IPS-18a (cell line): ENCODE data around the gene KDM4C.

Source experiments
- H3K27ac ChIP-seq: one replicate; pipeline ENCODE4 v1.5.1; 2013; ENCODE audit warnings: low read length
- H3K27me3 ChIP-seq: one replicate; pipeline ENCODE4 v1.6.1; 2013; ENCODE audit warnings: mild to moderate bottlenecking, low read length; ENCODE audit not compliant: control insufficient read depth, insufficient read depth
- H3K36me3 ChIP-seq: one replicate; pipeline ENCODE4 v1.6.1; 2013; ENCODE audit warnings: low read depth, low read length; ENCODE audit not compliant: control insufficient read depth
- H3K4me1 ChIP-seq: one replicate; pipeline ENCODE4 v1.6.1; 2013; ENCODE audit warnings: low read depth, low read length; ENCODE audit not compliant: control insufficient read depth
- H3K4me3 ChIP-seq: one replicate; pipeline ENCODE4 v1.5.1; 2013; ENCODE audit warnings: low read length
- H3K9ac ChIP-seq: one replicate; pipeline ENCODE4 v1.6.1; 2013; ENCODE audit warnings: mild to moderate bottlenecking, low read length, moderate library complexity
- H3K9me3 ChIP-seq: one replicate; pipeline ENCODE4 v1.6.1; 2013; ENCODE audit warnings: low read depth, low read length; ENCODE audit not compliant: control insufficient read depth

Gene KDM4C

DNA sequence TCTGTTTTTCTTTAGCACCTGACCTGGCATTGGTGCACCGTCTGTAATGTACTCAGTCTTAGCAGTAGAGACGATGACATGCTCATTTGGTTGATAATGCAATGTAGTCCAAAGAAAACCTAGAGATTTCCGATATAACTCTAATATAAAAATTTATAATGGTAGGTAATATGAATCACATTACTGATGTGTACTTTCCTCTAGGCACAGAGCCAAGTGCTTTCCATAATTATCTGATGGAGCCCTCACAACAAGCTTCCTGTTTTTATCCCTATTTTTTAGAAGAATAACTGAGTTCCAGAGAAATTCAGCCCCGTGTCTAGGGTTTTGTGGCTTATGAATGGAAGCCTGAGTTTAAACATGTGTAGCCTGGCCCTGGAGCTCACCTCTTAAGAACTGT is 53.7 kb downstream of the KDM4C start:
- no peaks in the 10 kb centered on the region for H3K27me3 ChIP-seq
- no peak overlapping the region for H3K4me3 ChIP-seq
- no peaks in the 10 kb centered on the region for H3K9me3 ChIP-seq
- H3K36me3 ChIP-seq = no peaks in the 10 kb centered on the region
- no peak overlapping the region for H3K9ac ChIP-seq
- H3K4me1 ChIP-seq = no peaks in the 10 kb centered on the region
- no peak overlapping the region for H3K27ac ChIP-seq

- Histone ChIP-seq H3K4me1 (peaks cover 22% of the 10 kb centered on the region), H3K27me3 (no peaks in the 10 kb centered on the region), H3K27ac (no peak overlapping the region), H3K9ac (no peak overlapping the region), H3K9me3 (no peaks in the 10 kb centered on the region), H3K4me3 (no peak overlapping the region), H3K36me3 (no peaks in the 10 kb centered on the region)
These were observed 58.8 kb downstream of the KDM4C start for GRCh38 chr9:6816581-6816980.

DNA sequence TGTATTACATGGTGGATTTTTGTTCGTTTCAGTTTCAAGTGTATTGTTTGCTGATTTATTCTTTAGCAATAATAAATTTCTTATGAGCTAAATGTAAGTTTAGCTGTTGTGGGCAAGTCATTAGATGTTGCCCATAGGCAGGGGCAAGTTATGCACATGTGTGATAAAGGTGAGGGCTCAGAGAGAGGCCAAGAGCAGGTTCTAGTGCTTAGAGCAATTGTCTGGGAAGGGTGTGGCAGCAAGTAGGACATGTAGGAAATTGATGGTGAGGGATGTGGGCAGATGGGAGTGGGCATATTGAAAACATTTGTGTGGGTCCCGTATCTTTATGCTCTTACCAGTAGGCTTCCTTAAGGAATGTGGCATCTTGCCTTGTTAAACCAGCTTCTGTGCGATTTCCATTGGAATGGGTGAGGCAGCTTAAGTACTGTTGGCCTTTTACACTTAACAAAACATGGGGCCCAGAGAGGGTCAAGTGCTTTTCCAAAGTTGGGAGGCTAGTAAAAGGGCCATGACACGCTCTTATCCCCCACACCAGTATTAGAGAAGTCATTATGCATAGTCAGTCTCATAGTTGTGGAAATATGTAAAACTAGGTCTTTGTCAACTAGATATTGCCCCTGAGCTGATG is 60.6 kb downstream of the KDM4C start:
- peaks cover 22% of the 10 kb centered on the region for H3K4me1 ChIP-seq
- no peaks in the 10 kb centered on the region for H3K9me3 ChIP-seq
- no peaks in the 10 kb centered on the region for H3K27me3 ChIP-seq
- peaks cover 1% of the 10 kb centered on the region for H3K36me3 ChIP-seq
- no peak overlapping the region for H3K4me3 ChIP-seq
- no peak overlapping the region for H3K27ac ChIP-seq
- H3K9ac ChIP-seq = no peak overlapping the region

DNA sequence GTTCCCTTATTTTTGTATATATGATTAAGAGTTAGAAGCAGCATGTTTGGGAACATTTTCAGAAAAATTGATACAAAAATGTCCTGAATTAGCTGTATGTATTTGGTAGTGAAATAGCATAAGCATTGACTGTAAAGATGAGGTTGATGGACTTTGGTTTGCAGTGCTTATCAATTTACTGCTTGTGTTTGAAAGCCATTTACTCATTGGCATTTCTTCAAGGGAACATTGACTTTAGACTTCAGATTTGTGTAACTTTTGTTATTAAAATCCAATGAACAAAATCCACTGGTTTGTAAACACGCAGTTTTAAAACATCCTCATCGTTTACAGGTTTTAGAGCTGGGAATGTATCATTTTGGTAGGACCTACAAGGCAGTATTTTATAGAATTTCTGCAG is 61.3 kb downstream of the KDM4C start:
- H3K4me1 ChIP-seq = peaks cover 22% of the 10 kb centered on the region
- H3K9ac ChIP-seq = no peak overlapping the region
- H3K4me3 ChIP-seq = no peak overlapping the region
- no peaks in the 10 kb centered on the region for H3K27me3 ChIP-seq
- peaks cover 5% of the 10 kb centered on the region for H3K36me3 ChIP-seq
- no peaks in the 10 kb centered on the region for H3K9me3 ChIP-seq
- no peak overlapping the region for H3K27ac ChIP-seq

DNA sequence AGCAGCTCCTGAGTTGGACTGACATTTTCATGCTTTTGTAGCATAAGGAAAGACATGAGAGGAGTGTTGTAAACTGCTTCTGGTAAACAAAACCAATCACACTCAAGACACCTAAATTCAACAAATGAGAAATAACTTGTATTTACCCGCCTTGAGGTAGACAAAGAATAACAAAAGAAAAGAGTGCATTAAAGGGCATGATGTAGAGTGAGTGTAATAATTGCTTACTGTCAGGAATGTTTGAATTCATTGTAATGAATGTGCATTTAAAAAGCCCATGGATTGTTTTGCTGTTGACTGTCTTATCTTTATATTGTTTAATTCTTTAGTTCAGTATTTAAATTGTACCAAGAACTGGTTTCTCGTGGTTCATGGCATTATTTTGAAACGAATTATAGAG is 61.8 kb downstream of the KDM4C start:
- Histone ChIP-seq H3K4me3 (no peak overlapping the region), H3K9me3 (no peaks in the 10 kb centered on the region), H3K27me3 (no peaks in the 10 kb centered on the region), H3K9ac (no peak overlapping the region), H3K36me3 (peaks cover 5% of the 10 kb centered on the region), H3K4me1 (peaks cover 22% of the 10 kb centered on the region), H3K27ac (no peak overlapping the region)

DNA sequence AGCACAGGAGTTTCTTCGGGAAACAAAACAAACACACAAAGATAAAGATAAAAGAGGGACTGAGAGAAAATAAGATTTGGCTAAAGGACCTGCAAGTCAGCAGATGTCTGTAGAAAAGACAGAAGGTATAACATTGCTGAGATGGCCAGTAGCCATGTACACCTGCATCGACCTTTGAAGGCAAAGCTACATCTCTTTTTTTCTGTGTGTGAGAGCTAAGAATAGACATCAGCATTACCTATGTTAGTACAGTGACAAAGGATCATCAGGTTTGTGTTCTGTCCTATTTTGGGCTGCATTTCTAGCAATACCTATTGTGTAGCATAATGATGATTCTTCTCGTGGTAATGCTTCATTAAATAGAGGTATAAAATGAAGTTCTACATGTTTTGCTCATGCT is 64.9 kb downstream of the KDM4C start:
- H3K27me3 ChIP-seq = no peaks in the 10 kb centered on the region
- H3K4me3 ChIP-seq = no peak overlapping the region
- no peaks in the 10 kb centered on the region for H3K9me3 ChIP-seq
- H3K4me1 ChIP-seq = peaks cover 24% of the 10 kb centered on the region
- H3K36me3 ChIP-seq = peaks cover 5% of the 10 kb centered on the region
- H3K9ac ChIP-seq = no peak overlapping the region
- H3K27ac ChIP-seq = no peak overlapping the region

GRCh38 chr9:6827439-6828145 is 69.8 kb downstream of the KDM4C start:
- H3K4me3 ChIP-seq = no peak overlapping the region

DNA sequence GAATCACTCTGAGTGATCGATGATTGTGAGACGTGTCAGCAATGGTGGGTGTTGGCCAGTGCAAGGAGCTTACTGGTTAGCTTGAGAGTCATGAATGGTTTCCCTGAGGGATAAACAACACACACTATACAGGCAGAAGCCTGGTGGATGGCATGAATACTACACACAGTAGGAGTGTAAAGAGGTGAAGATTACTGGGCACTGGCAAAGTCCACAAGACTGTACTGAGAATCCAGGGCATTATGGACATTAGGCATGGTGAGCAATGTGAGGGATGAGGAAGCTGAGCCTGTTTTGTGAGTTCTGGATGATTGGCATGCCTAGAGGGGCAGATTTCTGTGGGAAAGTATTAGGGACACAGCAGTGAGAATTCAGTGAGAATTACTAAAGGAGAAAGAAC is 71.3 kb downstream of the KDM4C start:
- no peaks in the 10 kb centered on the region for H3K36me3 ChIP-seq
- H3K9me3 ChIP-seq = peaks cover 7% of the 10 kb centered on the region
- H3K4me1 ChIP-seq = peaks cover 3% of the 10 kb centered on the region
- H3K27me3 ChIP-seq = no peaks in the 10 kb centered on the region
- no peak overlapping the region for H3K4me3 ChIP-seq
- no peak overlapping the region for H3K9ac ChIP-seq
- no peak overlapping the region for H3K27ac ChIP-seq

More at GRCh38 chr9:6827439-6828145, 69.8 kb downstream of the KDM4C start:
- peaks cover 7% of the 10 kb centered on the region for H3K9me3 ChIP-seq
- H3K27ac ChIP-seq = no peak overlapping the region
- no peak overlapping the region for H3K9ac ChIP-seq
- peaks cover 5% of the 10 kb centered on the region for H3K36me3 ChIP-seq
- no peaks in the 10 kb centered on the region for H3K27me3 ChIP-seq
- peaks cover 3% of the 10 kb centered on the region for H3K4me1 ChIP-seq

DNA sequence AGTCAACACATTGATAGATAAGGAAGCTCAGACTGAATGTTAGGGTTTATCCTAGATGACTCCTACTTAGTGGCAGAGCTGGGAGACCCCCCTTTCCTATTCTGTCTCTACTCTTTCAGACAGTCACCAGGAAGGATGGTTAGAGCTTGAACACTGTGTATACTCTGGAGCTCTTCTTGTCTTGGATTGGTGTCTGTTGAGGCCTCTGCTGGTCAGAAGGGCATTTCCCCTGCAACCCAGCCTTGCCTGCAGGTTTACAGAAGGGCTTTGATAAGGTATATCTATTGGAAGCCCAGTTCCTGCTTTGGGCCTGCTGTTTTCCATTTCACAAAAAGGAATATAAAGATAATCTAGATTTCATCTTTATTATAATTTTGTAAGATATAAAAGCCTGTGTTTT is 71.8 kb downstream of the KDM4C start:
- H3K36me3 ChIP-seq = no peaks in the 10 kb centered on the region
- no peaks in the 10 kb centered on the region for H3K27me3 ChIP-seq
- peaks cover 3% of the 10 kb centered on the region for H3K4me1 ChIP-seq
- H3K27ac ChIP-seq = no peak overlapping the region
- H3K9ac ChIP-seq = no peak overlapping the region
- H3K4me3 ChIP-seq = no peak overlapping the region
- H3K9me3 ChIP-seq = peaks cover 7% of the 10 kb centered on the region

GRCh38 chr9:6833518-6834192 is 75.9 kb downstream of the KDM4C start:
- Histone ChIP-seq H3K4me3 (no peak overlapping the region), H3K4me1 (no peaks in the 10 kb centered on the region), H3K36me3 (no peaks in the 10 kb centered on the region), H3K27ac (no peak overlapping the region), H3K27me3 (no peaks in the 10 kb centered on the region), H3K9me3 (peaks cover 7% of the 10 kb centered on the region), H3K9ac (no peak overlapping the region)

GRCh38 chr9:6834306-6834705 is 76.5 kb downstream of the KDM4C start:
- no peak overlapping the region for H3K4me3 ChIP-seq

More at GRCh38 chr9:6834306-6834705, 76.5 kb downstream of the KDM4C start:
- Histone ChIP-seq H3K9ac (no peak overlapping the region), H3K36me3 (no peaks in the 10 kb centered on the region), H3K27me3 (no peaks in the 10 kb centered on the region), H3K9me3 (peaks cover 7% of the 10 kb centered on the region), H3K27ac (no peak overlapping the region), H3K4me1 (no peaks in the 10 kb centered on the region)
